Spleen (tissue), 11 donors: ENCODE results near the gene TMEM114. TPM values are rescaled to one million over a fixed set of nuclear protein-coding genes. Genes with fewer than 3 reads are reported as not detected.

ENCODE experiments used
- DNase-seq: peaks from one replicate; pipeline ENCODE4 v3.0.0-alpha.2; 2020
- H3K27ac ChIP-seq, 8 donors: fragments of 200-600 bp; sonication (generic) in 7 of 8; 1 replicate in 4 of 8; 2 replicates in 4 of 8; pipeline versions ENCODE4 v1.5.0 to v1.8.0; 2016 to 2021; ENCODE audit warnings: inconsistent platforms in 4 of 8, mild to moderate bottlenecking in 4 of 8, moderate library complexity in 1 of 8
- H3K27me3 ChIP-seq, 7 donors: fragments of 200-600 bp; sonication (generic) in 6 of 7; replicated peaks in 1 of 7; 1 replicate in 4 of 7; 2 replicates in 3 of 7; pipeline versions ENCODE4 v1.5.0 to v1.8.0; 2016 to 2021; ENCODE audit warnings: inconsistent platforms in 3 of 7, mild to moderate bottlenecking in 1 of 7
- H3K36me3 ChIP-seq, 6 donors: fragments of 200-600 bp; sonication (generic) in 5 of 6; 1 replicate in 4 of 6; 2 replicates in 2 of 6; pipeline versions ENCODE4 v1.5.0 to v1.8.0; 2016 to 2021; ENCODE audit warnings: inconsistent platforms in 2 of 6
- H3K4me1 ChIP-seq, 6 donors: fragments of 200-600 bp; sonication (generic) in 5 of 6; 1 replicate in 3 of 6; 2 replicates in 3 of 6; pipeline versions ENCODE4 v1.5.0 to v1.8.0; 2016 to 2021; ENCODE audit warnings: inconsistent platforms in 3 of 6
- H3K4me3 ChIP-seq, 8 donors: fragments of 200-600 bp; sonication (generic) in 7 of 8; 1 replicate in 4 of 8; 2 replicates in 4 of 8; pipeline versions ENCODE4 v1.5.0 to v1.8.0; 2016 to 2021; ENCODE audit warnings: inconsistent platforms in 4 of 8, mild to moderate bottlenecking in 4 of 8, moderate library complexity in 2 of 8
- H3K9me3 ChIP-seq, 8 donors: fragments of 200-600 bp; sonication (generic) in 7 of 8; 1 replicate in 4 of 8; 2 replicates in 4 of 8; pipeline versions ENCODE4 v1.5.0 to v1.8.0; 2016 to 2021; ENCODE audit warnings: inconsistent platforms in 4 of 8
- POLR2A ChIP-seq, 3 donors: fragments of 450-650 bp; IDR thresholded peaks; one replicate each; pipeline ENCODE4 v1.5.1; 2017; ENCODE audit warnings: antibody characterized with exemption in 3 of 3, mild to moderate bottlenecking in 1 of 3
- POLR2AphosphoS5 ChIP-seq, 3 donors: sonication (generic); formaldehyde crosslinking; IDR thresholded peaks; one replicate each; pipeline ENCODE4 v1.5.1; 2017; ENCODE audit warnings: antibody characterized with exemption in 3 of 3
- WGBS, 5 donors: extraction: QIAGEN DNeasy Blood & Tissue Kit in 3 of 5; methylation state at CpG; one replicate each; pipeline versions ENCODE4 v1.1.5 to v1.1.7; 2013 to 2018; 5-methylcytosine and 5-hydroxymethylcytosine counted together
- intact Hi-C: fragments of 100-400 bp; cut with DNase I; formaldehyde crosslinking; loops from one replicate; pipeline ENCODE4 v1.15.0; 2023; ENCODE audit warnings: low total_unique reads
- polyA plus RNA-seq, 3 donors: library from polyadenylated mRNA; stranded (reverse); fragments of 200-250 nt; gene quantifications; one replicate each; pipeline ENCODE4 v1.2.1, GENCODE V29; 2013
- total RNA-seq, 7 donors: library from RNA; depleted of rRNA in 3 of 7; stranded (reverse); fragments of >200 nt in 3 of 7; fragmentation: NEBNext Ultra II Directional in 4 of 7; extraction: Animal tissue kit (Norgen Biotek cat#: 25700) in 4 of 7; gene quantifications; one replicate each; pipeline versions ENCODE4 v1.1.0 to v1.2.1, GENCODE V29; 2016 to 2021
- TF ChIP-seq, protein P1 (sequence below), 11 experiments: fragments of 200-600 bp in 7 of 11; fragments of 450-650 bp in 4 of 11; sonication (generic) in 4 of 11; IDR thresholded peaks in 8 of 11; conservative IDR thresholded peaks in 3 of 11; 1 replicate in 7 of 11; 2 replicates in 4 of 11; pipeline versions ENCODE4 v1.4.0 to v1.8.0; 2016 to 2021; ENCODE audit warnings: antibody characterized with exemption in 11 of 11, inconsistent platforms in 4 of 11, mild to moderate bottlenecking in 1 of 11
- donor health status: healthy with polysubstance abuse.
- donor health status: DM: no; HTN: no; CAD: no; lungs with moderate emphysema.
- donor health status: DM: no; HTN: no; CAD: no.
- donor health status: Bipolar disorder and iron deficiency.
- donor health status: healthy.
- donor health status: DM: no; HTN: no; CAD: no.
- donor health status: DM: yes; HTN: yes; CAD: no.

TMEM114 gene
- total and polyA plus RNA-seq, 10 donors = not detected

DNA sequence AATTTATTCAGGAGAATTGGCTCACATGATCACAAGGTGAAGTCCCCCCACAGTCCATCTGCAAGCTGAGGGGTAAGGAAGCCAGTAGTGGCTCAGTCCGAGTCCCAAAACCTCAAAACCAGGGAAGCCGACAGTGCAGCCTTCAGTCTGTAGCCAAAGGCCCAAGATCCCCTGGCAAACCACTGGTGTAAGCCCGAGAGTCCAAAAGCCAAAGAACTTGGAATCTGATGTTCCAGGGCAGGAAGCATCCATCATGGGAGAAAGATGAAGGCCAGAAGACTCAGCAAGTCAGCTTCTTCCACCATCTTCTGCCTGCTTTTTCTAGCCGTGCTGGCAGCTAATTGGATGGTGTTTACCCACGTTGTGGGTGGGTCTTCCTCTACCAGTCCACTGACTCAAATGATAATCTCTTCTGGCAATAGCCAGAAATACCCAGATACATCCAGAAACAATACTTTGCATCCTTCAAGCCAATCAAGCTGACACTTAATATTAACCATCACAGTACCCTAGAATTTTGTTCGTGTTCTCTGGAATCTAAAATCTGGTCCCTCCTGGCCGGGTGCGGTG, 40.4 kb downstream of the TMEM114 start:
- no peak for DNase-seq
- Histone ChIP-seq H3K4me1 (no peaks in the 10 kb centered on the region), H3K4me3 (no peak overlapping the region), H3K9me3 (no peaks in the 10 kb centered on the region), H3K36me3 (no peaks in the 10 kb centered on the region), H3K27ac (no peak overlapping the region), H3K27me3 (peaks cover 0 to 77% (median 4%) of the 10 kb centered on the region in 7 donors)
- 70 to 85% (median 75%) methylated on average over 8 of the region's 8 CpGs for whole genome bisulfite sequencing, 5 donors
- intact Hi-C loops = no loop called here
- TF ChIP-seq POLR2A (IDR thresholded peaks at IDR 0.05) (no peak), POLR2AphosphoS5 (IDR thresholded peaks at IDR 0.05) (no peak)
- TF ChIP-seq, protein P1, sequence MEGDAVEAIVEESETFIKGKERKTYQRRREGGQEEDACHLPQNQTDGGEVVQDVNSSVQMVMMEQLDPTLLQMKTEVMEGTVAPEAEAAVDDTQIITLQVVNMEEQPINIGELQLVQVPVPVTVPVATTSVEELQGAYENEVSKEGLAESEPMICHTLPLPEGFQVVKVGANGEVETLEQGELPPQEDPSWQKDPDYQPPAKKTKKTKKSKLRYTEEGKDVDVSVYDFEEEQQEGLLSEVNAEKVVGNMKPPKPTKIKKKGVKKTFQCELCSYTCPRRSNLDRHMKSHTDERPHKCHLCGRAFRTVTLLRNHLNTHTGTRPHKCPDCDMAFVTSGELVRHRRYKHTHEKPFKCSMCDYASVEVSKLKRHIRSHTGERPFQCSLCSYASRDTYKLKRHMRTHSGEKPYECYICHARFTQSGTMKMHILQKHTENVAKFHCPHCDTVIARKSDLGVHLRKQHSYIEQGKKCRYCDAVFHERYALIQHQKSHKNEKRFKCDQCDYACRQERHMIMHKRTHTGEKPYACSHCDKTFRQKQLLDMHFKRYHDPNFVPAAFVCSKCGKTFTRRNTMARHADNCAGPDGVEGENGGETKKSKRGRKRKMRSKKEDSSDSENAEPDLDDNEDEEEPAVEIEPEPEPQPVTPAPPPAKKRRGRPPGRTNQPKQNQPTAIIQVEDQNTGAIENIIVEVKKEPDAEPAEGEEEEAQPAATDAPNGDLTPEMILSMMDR (IDR thresholded peaks at IDR 0.05 in 8 of 11, conservative IDR thresholded peaks at IDR 0.05 in 3 of 11) = no peak

DNA sequence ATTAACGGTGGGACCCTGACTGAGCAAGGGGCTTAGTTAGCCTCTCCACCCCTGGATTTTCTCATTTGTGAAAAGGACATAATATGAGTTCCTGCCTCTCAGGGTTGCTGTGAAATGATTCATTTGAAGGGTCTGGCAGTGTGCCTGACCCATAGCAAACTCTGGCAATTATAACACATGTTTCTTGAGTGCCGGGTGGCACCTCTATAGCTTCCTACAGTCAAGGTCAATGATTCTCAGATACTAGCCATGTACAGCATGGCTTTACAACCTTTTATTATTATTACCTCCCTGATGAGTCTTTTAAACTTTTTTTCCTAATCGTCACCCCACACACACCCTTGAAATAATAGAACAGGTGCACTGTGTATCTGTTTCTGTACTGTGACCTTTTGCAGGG, 42.1 kb downstream of the TMEM114 start:
- H3K36me3 ChIP-seq = no peaks in the 10 kb centered on the region
- H3K4me3 ChIP-seq = no peak overlapping the region
- WGBS, 5 donors = 62 to 81% (median 67%) methylated on average over 3 of the region's 3 CpGs
- no peak overlapping the region for H3K27ac ChIP-seq
- intact Hi-C loops = no loop called here
- TF ChIP-seq, protein P1 (IDR thresholded peaks at IDR 0.05 in 8 of 11, conservative IDR thresholded peaks at IDR 0.05 in 3 of 11) = no peak
- TF ChIP-seq POLR2A (IDR thresholded peaks at IDR 0.05) = no peak
- TF ChIP-seq POLR2AphosphoS5 (IDR thresholded peaks at IDR 0.05) = no peak
- DNase-seq = no peak
- peaks cover 0 to 59% (median 4%) of the 10 kb centered on the region in 7 donors for H3K27me3 ChIP-seq
- no peaks in the 10 kb centered on the region for H3K4me1 ChIP-seq
- H3K9me3 ChIP-seq = no peaks in the 10 kb centered on the region

DNA sequence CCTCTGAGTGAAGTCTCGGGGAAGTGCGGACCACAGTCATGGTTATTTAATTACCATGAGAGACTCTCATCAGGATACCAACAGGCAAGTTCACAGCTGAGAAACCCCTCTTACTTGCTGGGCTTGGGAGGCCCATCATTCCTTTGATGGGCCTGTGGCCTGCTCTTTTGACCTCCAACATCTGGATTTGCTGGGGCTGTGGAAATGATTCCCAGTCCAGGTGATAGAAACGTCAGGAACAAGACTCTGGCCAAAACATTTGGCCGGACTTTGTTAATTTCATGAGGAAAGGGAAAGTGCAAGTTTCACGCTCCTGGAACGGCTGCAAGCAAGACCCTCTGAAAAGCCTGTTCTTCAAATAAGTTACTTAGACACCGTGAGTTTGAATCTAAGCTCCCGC, 42.5 kb downstream of the TMEM114 start:
- TF ChIP-seq, protein P1 (IDR thresholded peaks at IDR 0.05 in 8 of 11, conservative IDR thresholded peaks at IDR 0.05 in 3 of 11) = no peak
- TF ChIP-seq POLR2AphosphoS5 (IDR thresholded peaks at IDR 0.05) = no peak
- no peak for TF ChIP-seq POLR2A (IDR thresholded peaks at IDR 0.05)
- Histone ChIP-seq H3K4me3 (no peak overlapping the region), H3K27ac (no peak overlapping the region), H3K36me3 (no peaks in the 10 kb centered on the region), H3K9me3 (no peaks in the 10 kb centered on the region), H3K4me1 (no peaks in the 10 kb centered on the region), H3K27me3 (peaks cover 0 to 55% (median 2%) of the 10 kb centered on the region in 7 donors)
- WGBS, 5 donors = 60 to 79% (median 77%) methylated on average over 8 of the region's 8 CpGs
- intact Hi-C loops = no loop called here
- DNase-seq = no peak

DNA sequence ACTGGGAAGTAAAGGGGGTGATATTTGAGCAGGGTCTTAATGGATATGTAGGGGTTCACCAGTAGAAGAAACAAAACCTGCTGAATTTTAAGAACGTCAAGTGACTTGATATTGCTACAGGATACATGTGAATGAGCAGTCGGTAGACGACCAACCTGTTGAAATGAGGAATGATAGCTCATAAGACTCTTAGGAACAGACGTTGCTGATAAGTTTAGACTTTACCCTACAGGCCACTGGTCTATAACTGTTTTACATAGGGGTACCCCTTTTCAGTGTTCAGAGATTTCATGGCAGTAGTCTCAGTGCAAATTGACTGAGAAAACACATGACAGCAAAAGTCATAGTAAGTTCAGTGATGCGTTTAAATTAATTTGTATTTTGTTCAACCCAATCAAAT, 45.9 kb downstream of the TMEM114 start:
- 78 to 87% (median 79%) methylated on average over 5 of the region's 5 CpGs for WGBS, 5 donors
- DNase-seq = no peak
- TF ChIP-seq, protein P1 (IDR thresholded peaks at IDR 0.05 in 8 of 11, conservative IDR thresholded peaks at IDR 0.05 in 3 of 11) = no peak
- TF ChIP-seq POLR2AphosphoS5 (IDR thresholded peaks at IDR 0.05) (no peak), POLR2A (IDR thresholded peaks at IDR 0.05) (no peak)
- Histone ChIP-seq H3K9me3 (no peaks in the 10 kb centered on the region), H3K36me3 (no peaks in the 10 kb centered on the region), H3K27me3 (peaks cover 0 to 26% (median 0%) of the 10 kb centered on the region in 7 donors), H3K4me1 (no peaks in the 10 kb centered on the region), H3K27ac (no peak overlapping the region), H3K4me3 (no peak overlapping the region)
- intact Hi-C loops = no loop called here
